Breast epithelium (tissue), 3 donors: ENCODE results near the gene CDHR2.

ENCODE experiments used
- CTCF ChIP-seq, 3 donors: fragments of 450-650 bp; IDR thresholded peaks; one replicate each; pipeline ENCODE4 v1.5.1; 2016 to 2017; ENCODE audit warnings: antibody characterized with exemption in 3 of 3, mild to moderate bottlenecking in 3 of 3, moderate library complexity in 3 of 3
- POLR2A ChIP-seq: fragments of 450-650 bp; IDR thresholded peaks from one replicate; pipeline ENCODE4 v1.6.1; 2016; ENCODE audit warnings: antibody characterized with exemption, mild to moderate bottlenecking, moderate library complexity

GRCh38 chr5:176535101-176535663 is 14.0 kb upstream of the CDHR2 start:
- TF ChIP-seq POLR2A (no peak), CTCF (IDR thresholded peaks at IDR 0.05) (no peak)
